Stimulated activated naive CD8-positive, alpha-beta T cell treated with anti-CD3 and anti-CD28 coated beads, Interleukin-15, amount 100 ng/mL, for 72 hours (primary cell): Measurements from ENCODE around the gene SCN4A.
A peak's percentile ranks its signal among the peaks of the same experiment; 100 is the strongest.
"Not testable (repeated sequence)": the region's sequence is repeated elsewhere in the genome, so short reads cannot be mapped to it uniquely, and the experiment has no call there.

Source experiments
- ATAC-seq: fragments of 150-1000 bp; cut with Tn5 transposase; 2 replicates; pipeline ENCODE4 v1.10.0; 2021; ENCODE audit warnings: mild to moderate bottlenecking, moderate library complexity
- DNase-seq, 2 donors: peaks; one replicate each; pipeline ENCODE4 v3.0.0; 2021 to 2022
- H3K27ac Mint-ChIP-seq, 2 donors: one replicate each; pipeline ENCODE4 v1.8.0; 2022; ENCODE audit warnings: mild to moderate bottlenecking in 2 of 2, mixed read lengths in 2 of 2, moderate library complexity in 2 of 2
- H3K27me3 Mint-ChIP-seq: one replicate; pipeline ENCODE4 v1.8.0; 2022; ENCODE audit warnings: mixed read lengths
- H3K4me1 Mint-ChIP-seq: one replicate; pipeline ENCODE4 v1.8.0; 2022; ENCODE audit warnings: mild to moderate bottlenecking, mixed read lengths
- H3K4me3 Mint-ChIP-seq, 2 donors: one replicate each; pipeline ENCODE4 v1.8.0; 2022; ENCODE audit warnings: mild to moderate bottlenecking in 2 of 2, mixed read lengths in 2 of 2, moderate library complexity in 1 of 2
- H3K9me3 Mint-ChIP-seq, 2 donors: one replicate each; pipeline ENCODE4 v1.8.0; 2022; ENCODE audit warnings: mixed read lengths in 2 of 2

The SCN4A gene

GRCh38 chr17:63928172-63928666, 44.5 kb downstream of the SCN4A start:
- no peak overlapping the region for H3K27ac Mint-ChIP-seq
- no peak for DNase-seq
- H3K9me3 Mint-ChIP-seq = no peaks in the 10 kb centered on the region
- H3K4me1 Mint-ChIP-seq = peaks cover 34% of the 10 kb centered on the region
- no peaks in the 10 kb centered on the region for H3K27me3 Mint-ChIP-seq
- ATAC-seq = no peak
- no peak overlapping the region for H3K4me3 Mint-ChIP-seq

GRCh38 chr17:63927464-63928171, 45.1 kb downstream of the SCN4A start:
- H3K27ac Mint-ChIP-seq = no peak overlapping the region
- no peaks in the 10 kb centered on the region for H3K9me3 Mint-ChIP-seq
- DNase-seq = no peak
- peaks cover 28% of the 10 kb centered on the region for H3K4me1 Mint-ChIP-seq
- no peak overlapping the region for H3K4me3 Mint-ChIP-seq
- no peak for ATAC-seq
- no peaks in the 10 kb centered on the region for H3K27me3 Mint-ChIP-seq

- no peak overlapping the region for H3K27ac Mint-ChIP-seq
- H3K4me1 Mint-ChIP-seq = peaks cover 13% of the 10 kb centered on the region
- ATAC-seq = no peak
Measured at GRCh38 chr17:63926164-63926563, 46.6 kb downstream of the SCN4A start.

GRCh38 chr17:63925615-63926014, 47.1 kb downstream of the SCN4A start:
- H3K9me3 Mint-ChIP-seq = no peaks in the 10 kb centered on the region
- H3K4me3 Mint-ChIP-seq = no peak overlapping the region
- ATAC-seq = no peak
- peaks cover 8% of the 10 kb centered on the region for H3K4me1 Mint-ChIP-seq
- DNase-seq = no peak
- H3K27me3 Mint-ChIP-seq = no peaks in the 10 kb centered on the region
- H3K27ac Mint-ChIP-seq = no peak overlapping the region

More at GRCh38 chr17:63926164-63926563, 46.6 kb downstream of the SCN4A start:
- Mint-ChIP-seq H3K4me3 (no peak overlapping the region), H3K27me3 (no peaks in the 10 kb centered on the region), H3K9me3 (no peaks in the 10 kb centered on the region)
- no peak for DNase-seq

GRCh38 chr17:63922402-63922801, 50.3 kb downstream of the SCN4A start:
- H3K27me3 Mint-ChIP-seq, DNase-seq, H3K4me3 Mint-ChIP-seq, H3K27ac Mint-ChIP-seq, ATAC-seq, H3K9me3 Mint-ChIP-seq: not testable (repeated sequence)
- peaks cover 19% of the 10 kb centered on the region for H3K4me1 Mint-ChIP-seq

- H3K9me3 Mint-ChIP-seq, H3K4me3 Mint-ChIP-seq, ATAC-seq, DNase-seq, H3K27ac Mint-ChIP-seq, H3K27me3 Mint-ChIP-seq: not testable (repeated sequence)
- H3K4me1 Mint-ChIP-seq = peaks cover 17% of the 10 kb centered on the region
Measured at GRCh38 chr17:63920779-63921178, 51.9 kb downstream of the SCN4A start.

GRCh38 chr17:63920050-63920449, 52.7 kb downstream of the SCN4A start:
- H3K4me3 Mint-ChIP-seq, H3K9me3 Mint-ChIP-seq, ATAC-seq, H3K27me3 Mint-ChIP-seq, DNase-seq: not testable (repeated sequence)
- Mint-ChIP-seq H3K4me1 (peaks cover 14% of the 10 kb centered on the region), H3K27ac (peak overlapping the region in 1 of 2 donors; percentile 57)

- ATAC-seq (peak; percentile 94), DNase-seq (peak; percentile 70 to 76)
- Mint-ChIP-seq H3K9me3 (no peaks in the 10 kb centered on the region), H3K4me3 (no peak overlapping the region), H3K27me3 (peaks cover 7% of the 10 kb centered on the region), H3K4me1 (peaks cover 14% of the 10 kb centered on the region), H3K27ac (no peak overlapping the region)
Measured at GRCh38 chr17:63919311-63919723, 53.4 kb downstream of the SCN4A start.

GRCh38 chr17:63918789-63919305, 53.9 kb downstream of the SCN4A start, which contains the start of gene GH1:
TSS of gene GH1 (minus strand) at chr17:63918839. CDS start at chr17:63918776, 63 bp downstream.
- not testable (repeated sequence) for DNase-seq, H3K4me3 Mint-ChIP-seq, H3K27ac Mint-ChIP-seq, ATAC-seq, H3K9me3 Mint-ChIP-seq, H3K27me3 Mint-ChIP-seq
- peaks cover 14% of the 10 kb centered on the region for H3K4me1 Mint-ChIP-seq

- no peak for DNase-seq
- no peak for ATAC-seq
- H3K27ac Mint-ChIP-seq = no peak overlapping the region
- H3K9me3 Mint-ChIP-seq = no peaks in the 10 kb centered on the region
- peaks cover 14% of the 10 kb centered on the region for H3K4me1 Mint-ChIP-seq
- no peak overlapping the region for H3K4me3 Mint-ChIP-seq
- peaks cover 7% of the 10 kb centered on the region for H3K27me3 Mint-ChIP-seq
Measured at GRCh38 chr17:63918305-63918704, 54.4 kb downstream of the SCN4A start.

GRCh38 chr17:63917646-63918045, 55.1 kb downstream of the SCN4A start:
- no peak overlapping the region for H3K4me3 Mint-ChIP-seq
- peaks cover 14% of the 10 kb centered on the region for H3K4me1 Mint-ChIP-seq
- no peak for DNase-seq
- no peak overlapping the region for H3K27ac Mint-ChIP-seq
- H3K27me3 Mint-ChIP-seq = peaks cover 7% of the 10 kb centered on the region
- H3K9me3 Mint-ChIP-seq = no peaks in the 10 kb centered on the region
- no peak for ATAC-seq

- not testable (repeated sequence) for H3K4me3 Mint-ChIP-seq, H3K27me3 Mint-ChIP-seq, H3K9me3 Mint-ChIP-seq, H3K27ac Mint-ChIP-seq, DNase-seq, ATAC-seq
- H3K4me1 Mint-ChIP-seq = peaks cover 15% of the 10 kb centered on the region
Measured at GRCh38 chr17:63917206-63917605, 55.5 kb downstream of the SCN4A start.

GRCh38 chr17:63916566-63917185, 56.0 kb downstream of the SCN4A start:
- Mint-ChIP-seq H3K9me3 (no peaks in the 10 kb centered on the region), H3K27me3 (peaks cover 7% of the 10 kb centered on the region), H3K4me3 (no peak overlapping the region), H3K4me1 (peaks cover 20% of the 10 kb centered on the region), H3K27ac (no peak overlapping the region)
- DNase-seq (no peak), ATAC-seq (no peak)

GRCh38 chr17:63915753-63916152, 57.0 kb downstream of the SCN4A start:
- not testable (repeated sequence) for H3K27ac Mint-ChIP-seq, ATAC-seq, H3K27me3 Mint-ChIP-seq, DNase-seq, H3K9me3 Mint-ChIP-seq, H3K4me3 Mint-ChIP-seq
- peaks cover 25% of the 10 kb centered on the region for H3K4me1 Mint-ChIP-seq

GRCh38 chr17:63914471-63914870, 58.2 kb downstream of the SCN4A start:
- H3K27ac Mint-ChIP-seq = no peak overlapping the region

GRCh38 chr17:63911657-63912100, 61.0 kb downstream of the SCN4A start:
- Mint-ChIP-seq H3K27ac (no peak overlapping the region), H3K4me3 (no peak overlapping the region), H3K27me3 (no peaks in the 10 kb centered on the region), H3K9me3 (no peaks in the 10 kb centered on the region), H3K4me1 (peaks cover 10% of the 10 kb centered on the region)
- DNase-seq (peak; percentile 62 to 71), ATAC-seq (peak; percentile 72)

More at GRCh38 chr17:63914471-63914870, 58.2 kb downstream of the SCN4A start:
- Mint-ChIP-seq H3K27me3 (peaks cover 7% of the 10 kb centered on the region), H3K4me3 (no peak overlapping the region), H3K9me3 (no peaks in the 10 kb centered on the region), H3K4me1 (peaks cover 17% of the 10 kb centered on the region)
- ATAC-seq (no peak), DNase-seq (no peak)
